ENCODE measurements around the gene ENHO.

GRCh38 chr9:34552986-34553385 is 30.2 kb upstream of the ENHO start:
- TF ChIP-seq, protein P1, sequence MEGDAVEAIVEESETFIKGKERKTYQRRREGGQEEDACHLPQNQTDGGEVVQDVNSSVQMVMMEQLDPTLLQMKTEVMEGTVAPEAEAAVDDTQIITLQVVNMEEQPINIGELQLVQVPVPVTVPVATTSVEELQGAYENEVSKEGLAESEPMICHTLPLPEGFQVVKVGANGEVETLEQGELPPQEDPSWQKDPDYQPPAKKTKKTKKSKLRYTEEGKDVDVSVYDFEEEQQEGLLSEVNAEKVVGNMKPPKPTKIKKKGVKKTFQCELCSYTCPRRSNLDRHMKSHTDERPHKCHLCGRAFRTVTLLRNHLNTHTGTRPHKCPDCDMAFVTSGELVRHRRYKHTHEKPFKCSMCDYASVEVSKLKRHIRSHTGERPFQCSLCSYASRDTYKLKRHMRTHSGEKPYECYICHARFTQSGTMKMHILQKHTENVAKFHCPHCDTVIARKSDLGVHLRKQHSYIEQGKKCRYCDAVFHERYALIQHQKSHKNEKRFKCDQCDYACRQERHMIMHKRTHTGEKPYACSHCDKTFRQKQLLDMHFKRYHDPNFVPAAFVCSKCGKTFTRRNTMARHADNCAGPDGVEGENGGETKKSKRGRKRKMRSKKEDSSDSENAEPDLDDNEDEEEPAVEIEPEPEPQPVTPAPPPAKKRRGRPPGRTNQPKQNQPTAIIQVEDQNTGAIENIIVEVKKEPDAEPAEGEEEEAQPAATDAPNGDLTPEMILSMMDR (IDR thresholded peaks at IDR 0.05) = no peak
- no peak for TF ChIP-seq POLR2A (IDR thresholded peaks at IDR 0.05)
